ELR (cell line): ENCODE results near the gene SDK2.

Experiments used
- DNase-seq: peaks from one replicate; pipeline ENCODE4 v3.0.0-alpha.2; 2015; ENCODE audit warnings: low read depth

The SDK2 gene

GRCh38 chr17:73452009-73452408, 192.2 kb downstream of the SDK2 start:
- DNase-seq, result no peak

GRCh38 chr17:73447319-73447718, 196.9 kb downstream of the SDK2 start:
- DNase-seq, result no peak

- no peak for DNase-seq
Measured at GRCh38 chr17:73446617-73447016, 197.6 kb downstream of the SDK2 start.

GRCh38 chr17:73445466-73445865, 198.8 kb downstream of the SDK2 start:
- no peak for DNase-seq

GRCh38 chr17:73444021-73444420, 200.2 kb downstream of the SDK2 start:
- DNase-seq, result no peak

GRCh38 chr17:73439597-73439996, 204.6 kb downstream of the SDK2 start:
- no peak for DNase-seq

GRCh38 chr17:73437826-73438225, 206.4 kb downstream of the SDK2 start:
- no peak for DNase-seq

GRCh38 chr17:73436954-73437353, 207.3 kb downstream of the SDK2 start:
- peak; percentile 49 for DNase-seq

- no peak for DNase-seq
Measured at GRCh38 chr17:73435412-73435811, 208.8 kb downstream of the SDK2 start.

GRCh38 chr17:73434154-73434553, 210.1 kb downstream of the SDK2 start:
- DNase-seq, result no peak

GRCh38 chr17:73433501-73433900, 210.7 kb downstream of the SDK2 start:
- no peak for DNase-seq

GRCh38 chr17:73432624-73433190, 211.5 kb downstream of the SDK2 start:
- DNase-seq, result no peak

GRCh38 chr17:73431401-73432205, 212.6 kb downstream of the SDK2 start:
- DNase-seq, result no peak

GRCh38 chr17:73430848-73431247, 213.4 kb downstream of the SDK2 start:
- DNase-seq, result peak; percentile 23

- no peak for DNase-seq
Measured at GRCh38 chr17:73430165-73430680, 214.0 kb downstream of the SDK2 start.

- DNase-seq, result peak; percentile 84
Measured at GRCh38 chr17:73429440-73430164, 214.6 kb downstream of the SDK2 start.

- no peak for DNase-seq
Measured at GRCh38 chr17:73427198-73427597, 217.0 kb downstream of the SDK2 start.

GRCh38 chr17:73424571-73424970, 219.7 kb downstream of the SDK2 start:
- DNase-seq, result no peak

GRCh38 chr17:73423806-73424205, 220.4 kb downstream of the SDK2 start:
- no peak for DNase-seq

- DNase-seq, result no peak
Measured at GRCh38 chr17:73423159-73423715, 221.0 kb downstream of the SDK2 start.

- DNase-seq, result no peak
Measured at GRCh38 chr17:73422121-73422520, 222.1 kb downstream of the SDK2 start.

- DNase-seq, result peak; percentile 88
Measured at GRCh38 chr17:73420897-73421296, 223.3 kb downstream of the SDK2 start.

GRCh38 chr17:73419881-73420280, 224.4 kb downstream of the SDK2 start:
- DNase-seq, result peak; percentile 32
